ENCODE data around the gene CHN2.
"Not testable (repeated sequence)": the region's sequence is repeated elsewhere in the genome, so short reads cannot be mapped to it uniquely, and the experiment has no call there.

The CHN2 gene

DNA sequence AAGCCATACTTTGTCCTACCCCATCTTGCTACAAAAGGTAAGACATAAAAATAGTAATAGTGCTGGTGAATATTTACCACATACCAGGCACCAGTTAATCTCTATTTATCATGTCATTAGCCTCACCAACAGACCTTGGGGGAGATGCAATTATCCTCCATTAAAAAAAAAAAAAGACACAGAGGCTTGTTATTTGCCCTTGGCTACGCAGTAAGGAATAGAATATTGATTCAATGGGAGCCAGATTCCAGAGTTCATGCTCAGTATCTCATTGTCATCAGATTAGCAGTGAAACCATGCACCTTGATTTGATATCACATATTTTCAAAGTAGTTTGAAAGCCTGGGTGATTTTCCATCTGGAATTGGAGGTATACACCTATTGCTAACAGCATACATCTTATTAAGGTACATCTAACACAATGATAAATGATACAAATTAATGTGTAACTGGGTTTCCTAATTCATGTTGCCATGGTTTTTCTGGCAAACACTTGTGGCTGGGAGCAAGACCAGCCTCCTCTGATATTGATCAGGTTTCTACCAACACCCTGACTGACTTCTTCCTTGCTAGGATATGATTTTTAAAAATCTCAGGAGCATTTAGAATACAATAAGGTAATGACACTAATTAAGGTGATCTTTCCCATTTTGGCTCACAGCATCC is 301.9 kb downstream of the CHN2 start:
- no peak for DNase-seq (ENCODE audit: low spot score)

DNA sequence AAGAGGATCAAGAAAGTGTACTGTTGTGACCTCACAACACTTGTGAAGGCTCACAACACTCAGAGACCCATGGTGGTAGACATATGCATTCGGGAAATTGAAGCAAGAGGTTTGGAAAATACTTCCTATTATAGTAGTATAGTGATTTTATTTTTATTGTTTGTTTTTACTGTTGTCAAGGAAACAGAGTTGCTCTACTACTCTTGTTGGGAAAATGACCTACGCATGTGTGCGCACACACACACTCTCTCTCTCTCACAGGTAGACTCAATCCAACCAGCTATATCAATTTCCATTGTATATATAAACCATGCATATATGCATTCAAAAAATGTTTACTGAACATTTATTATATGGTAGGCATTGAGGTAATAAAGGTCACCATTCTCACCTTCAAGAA is 305.4 kb downstream of the CHN2 start:
- DNase-seq (ENCODE audit: low spot score) = no peak

DNA sequence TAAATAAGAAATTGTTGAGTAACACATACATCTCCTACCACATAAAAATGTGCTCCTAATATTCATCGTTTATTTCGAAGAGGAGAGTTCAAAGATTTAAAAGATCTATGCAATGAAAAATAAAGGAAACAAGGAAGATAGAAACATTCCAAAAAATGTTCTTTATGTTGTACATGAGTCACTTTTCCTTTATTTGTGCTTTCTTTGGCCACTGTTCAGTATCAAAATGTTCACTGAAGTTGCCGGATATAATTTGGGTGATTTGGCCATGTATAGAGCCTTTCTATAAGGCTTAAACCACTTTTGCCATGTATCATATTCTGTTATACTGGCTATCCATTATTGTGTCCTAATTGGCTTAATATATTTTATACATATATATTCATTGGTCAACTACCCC is 306.1 kb downstream of the CHN2 start:
- no peak for DNase-seq (ENCODE audit: low spot score)

DNA sequence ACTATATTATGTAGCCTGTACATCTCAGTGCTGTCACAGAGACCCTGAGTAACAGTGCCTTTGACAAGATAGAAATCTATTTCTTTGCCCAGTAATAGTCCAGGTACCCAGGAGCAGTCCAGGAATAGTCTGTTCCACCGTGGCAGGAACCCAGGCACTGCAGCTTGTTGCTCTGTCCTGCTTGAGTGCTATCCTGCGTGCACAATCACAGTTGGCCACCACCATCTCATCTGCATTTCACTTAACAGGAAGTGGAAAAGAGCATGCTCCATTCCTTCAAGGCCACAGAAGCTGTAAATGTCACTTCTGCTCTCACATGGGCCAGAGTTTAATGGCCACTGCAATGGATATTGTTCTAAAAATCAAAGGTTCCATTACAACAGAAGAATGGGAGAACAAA is 307.6 kb downstream of the CHN2 start:
- DNase-seq (ENCODE audit: low spot score) = no peak

DNA sequence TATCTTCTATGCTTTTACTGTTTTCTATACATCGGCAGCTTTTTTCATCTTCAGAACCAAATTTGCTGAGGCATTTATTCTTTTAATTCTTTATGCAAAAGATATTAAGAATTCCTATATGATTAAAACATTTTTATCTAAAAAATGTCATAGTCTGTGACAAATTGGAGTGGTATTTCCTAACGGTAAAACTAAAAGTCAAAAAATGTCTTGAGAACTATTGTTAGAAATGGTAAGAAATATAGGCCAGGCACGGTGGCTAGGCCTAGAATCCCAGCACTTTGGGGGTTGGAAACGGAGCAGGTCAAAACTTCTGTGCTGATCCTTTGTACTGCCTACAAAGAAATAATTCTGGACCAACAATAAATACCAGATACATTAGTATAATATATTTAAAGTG is 311.4 kb downstream of the CHN2 start:
- no peak for DNase-seq (ENCODE audit: low spot score)

DNA sequence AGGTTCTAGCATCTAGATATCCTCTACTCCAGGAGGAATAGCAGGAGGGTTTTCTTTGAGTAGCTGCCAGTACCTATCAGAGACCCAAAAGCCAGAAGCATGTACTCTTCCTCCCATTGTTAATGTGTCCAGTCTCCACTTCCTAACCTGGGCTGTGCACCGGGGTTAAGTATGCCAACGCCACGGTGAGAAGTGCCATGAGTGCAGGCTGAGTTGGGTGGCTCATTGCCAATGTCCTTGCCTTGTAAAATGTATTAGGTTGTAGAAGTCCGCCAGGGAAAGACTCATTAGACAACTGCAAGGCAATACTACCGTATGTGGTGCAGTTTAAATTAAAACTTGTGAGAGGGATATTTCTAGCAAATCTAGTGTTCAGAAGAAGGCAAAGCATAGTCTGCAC is 314.0 kb downstream of the CHN2 start:
- DNase-seq (ENCODE audit: low spot score) = no peak

DNA sequence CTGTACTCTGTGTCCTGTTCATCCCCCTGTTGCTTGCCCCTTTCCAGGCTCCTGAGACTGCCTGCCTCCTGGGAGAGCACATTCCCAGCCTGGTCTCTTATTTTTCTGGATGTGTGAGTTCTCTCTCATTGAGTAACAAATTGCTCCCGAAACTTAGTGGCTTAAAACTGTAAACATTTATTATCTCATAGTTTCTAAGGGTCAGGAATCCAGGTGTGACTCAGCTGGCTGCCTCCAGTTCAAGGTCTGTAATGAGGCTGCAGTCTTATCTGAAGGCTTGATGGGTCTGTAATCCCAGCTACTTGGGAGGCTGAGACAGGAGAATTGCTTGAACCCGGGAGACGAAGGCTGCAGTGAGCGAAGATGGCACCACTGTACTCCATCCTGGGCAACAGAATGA is 315.5 kb downstream of the CHN2 start:
- DNase-seq (ENCODE audit: low spot score) = no peak

DNA sequence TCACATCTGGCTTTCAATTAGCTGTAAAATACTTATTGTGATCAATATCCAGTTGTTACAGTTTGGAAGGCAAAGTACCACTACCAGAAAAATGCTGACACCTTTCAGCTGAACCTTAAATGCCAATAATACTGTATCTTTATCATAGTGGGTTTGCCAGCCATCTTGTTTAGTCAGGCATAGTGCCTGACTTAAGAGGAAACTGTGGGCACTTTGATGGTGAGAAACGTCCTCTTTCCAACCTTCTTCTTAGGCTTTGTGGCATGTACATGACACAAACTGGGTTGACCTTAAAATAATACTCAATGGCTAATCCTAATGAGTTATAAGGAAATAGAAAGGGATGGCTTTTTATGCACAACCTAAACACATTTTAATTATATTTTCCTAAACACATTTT is 316.8 kb downstream of the CHN2 start:
- no peak for DNase-seq (ENCODE audit: low spot score)

DNA sequence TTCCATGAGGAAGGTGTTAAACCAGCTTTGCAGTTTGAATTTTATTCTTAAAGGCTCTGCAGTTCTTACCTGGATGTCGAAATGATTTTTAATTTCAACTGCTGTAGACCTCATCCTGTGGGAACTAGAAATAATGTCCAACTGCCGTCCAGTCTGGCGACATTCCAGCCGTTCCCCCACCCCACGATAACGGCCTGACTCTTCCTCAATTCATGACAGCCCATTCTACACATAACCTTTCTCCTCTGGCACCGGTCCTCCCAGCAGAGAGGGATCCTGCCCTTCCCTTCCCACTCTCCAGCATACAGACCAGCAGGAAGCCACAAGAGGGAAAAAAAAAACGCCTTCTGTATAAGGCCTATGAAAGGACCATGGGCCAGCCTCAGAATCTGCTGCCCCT is 317.3 kb downstream of the CHN2 start:
- DNase-seq (ENCODE audit: low spot score) = no peak

DNA sequence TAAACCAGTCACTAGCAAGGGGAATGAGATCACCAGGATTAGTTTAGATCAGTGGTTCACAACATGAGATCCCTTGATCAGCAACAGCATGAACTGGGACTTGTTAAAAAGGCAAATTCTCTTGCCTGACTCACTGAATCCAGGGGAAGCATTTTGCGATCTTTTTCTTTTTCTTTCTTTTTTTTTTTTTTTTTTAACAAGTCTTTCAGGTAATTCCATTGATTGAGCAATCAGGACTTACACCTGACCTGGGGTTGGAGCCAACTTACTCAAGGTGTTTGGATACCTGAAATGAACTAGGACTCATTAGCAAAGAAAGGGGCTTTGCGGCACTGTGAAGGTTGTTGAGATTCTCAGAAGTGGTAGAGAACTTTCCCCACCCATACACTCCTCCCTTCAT is 321.9 kb downstream of the CHN2 start:
- no peak for DNase-seq (ENCODE audit: low spot score)

DNA sequence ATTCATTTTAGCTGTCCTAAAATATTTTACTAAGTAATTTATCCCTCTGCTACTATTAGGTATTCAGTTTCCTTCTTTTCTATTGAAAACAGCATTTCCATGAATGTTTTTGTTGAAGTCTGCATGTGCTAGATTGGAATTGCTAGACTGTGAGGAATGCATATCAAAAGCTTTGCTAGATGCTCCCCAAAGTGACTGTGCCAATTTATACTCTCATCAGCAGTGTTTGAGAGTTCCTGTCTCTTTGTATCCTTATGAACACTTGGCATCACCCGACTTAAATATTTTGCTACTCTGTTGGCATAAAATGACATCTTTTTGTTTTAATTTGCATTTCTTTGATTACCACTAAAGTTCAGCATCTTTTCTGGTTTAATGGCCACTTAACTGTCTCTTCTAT is 324.0 kb downstream of the CHN2 start:
- DNase-seq (ENCODE audit: low spot score) = no peak

DNA sequence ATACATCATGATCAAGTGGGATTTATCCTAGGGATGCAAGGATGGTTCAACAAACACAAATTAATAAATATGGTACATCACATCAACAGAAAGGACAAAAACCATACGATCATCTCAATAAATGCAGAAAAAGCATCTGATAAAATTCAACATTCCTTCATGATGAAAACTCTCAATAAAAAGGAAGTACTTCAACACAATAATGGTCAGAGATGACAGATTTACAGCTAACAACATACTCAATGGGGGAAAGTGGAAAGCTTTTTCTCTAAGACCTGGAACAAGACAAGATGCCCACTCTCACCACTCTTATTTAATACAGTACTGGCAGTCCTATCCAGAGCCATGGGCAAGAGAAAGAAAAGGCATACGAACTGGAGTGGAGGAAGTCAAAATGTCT is 329.2 kb downstream of the CHN2 start:
- DNase-seq (ENCODE audit: low spot score) = no peak

DNA sequence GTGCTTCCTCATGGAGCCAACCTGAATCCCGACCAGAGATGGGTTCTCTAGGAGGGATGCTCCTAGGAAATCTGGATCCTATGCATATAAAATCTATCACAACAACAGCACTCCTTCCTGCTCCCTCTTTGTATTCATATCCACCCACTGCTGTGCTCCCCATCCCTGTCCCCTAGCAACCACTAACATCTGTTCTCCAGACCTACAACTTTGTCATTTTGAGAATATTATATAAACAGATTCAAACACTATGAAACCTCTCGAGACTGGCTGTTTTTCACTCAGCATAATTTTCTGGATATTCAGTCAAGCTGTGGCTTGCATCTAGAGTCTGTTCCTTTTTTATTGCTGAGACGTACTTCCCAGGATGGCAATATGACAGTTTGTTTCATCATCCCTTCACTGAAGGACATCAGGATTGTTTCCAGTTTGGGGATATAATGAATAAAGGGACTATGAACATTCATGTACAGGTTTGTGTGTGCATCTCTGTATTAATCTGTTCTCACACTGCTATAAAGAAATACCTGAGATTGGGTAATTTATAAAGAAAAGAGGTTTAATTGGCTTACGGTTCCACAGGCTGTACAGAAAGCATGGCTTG is 333.0 kb downstream of the CHN2 start:
- DNase-seq (ENCODE audit: low spot score) = no peak

DNA sequence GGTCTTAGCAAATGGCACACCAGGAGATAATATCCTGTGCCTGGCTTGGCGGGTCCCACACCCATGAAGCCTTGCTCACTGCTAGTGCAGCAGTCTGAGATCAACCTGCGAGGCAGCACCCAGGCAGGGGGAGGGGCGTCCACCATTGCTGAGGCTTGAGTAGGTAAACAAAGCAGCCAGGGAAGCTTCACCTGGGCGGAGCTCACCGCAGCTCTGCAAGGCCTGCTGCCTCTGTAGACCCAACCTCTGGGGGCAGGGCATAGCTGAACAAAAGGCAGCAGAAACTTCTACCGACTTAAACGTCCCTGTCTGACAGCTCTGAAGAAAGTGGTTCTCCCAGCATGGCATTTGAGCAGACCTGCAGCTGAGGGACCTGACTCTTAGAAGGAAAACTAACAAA is 334.0 kb downstream of the CHN2 start:
- not testable (repeated sequence) for DNase-seq (ENCODE audit: low spot score)

Data from kidney capillary endothelial cell (primary cell).